Peyer's patch (tissue), 4 donors: ENCODE data around the gene C17orf50. TPM values are rescaled to one million over a fixed set of nuclear protein-coding genes. Genes with fewer than 3 reads are reported as not detected.

Experiments used
- DNase-seq, 3 donors: peaks; one replicate each; pipeline ENCODE4 v3.0.0-alpha.2; 2017 to 2019
- H3K27ac ChIP-seq, 4 donors: fragments of 200-600 bp; sonication (generic); one replicate each; pipeline ENCODE4 v1.5.1; 2016 to 2019
- H3K27me3 ChIP-seq, 2 donors: fragments of 200-600 bp; sonication (generic); one replicate each; pipeline ENCODE4 v1.5.1; 2019
- H3K36me3 ChIP-seq, 3 donors: fragments of 200-600 bp; sonication (generic); one replicate each; pipeline ENCODE4 v1.5.1; 2016 to 2019
- H3K4me1 ChIP-seq, 4 donors: fragments of 200-600 bp; sonication (generic); one replicate each; pipeline ENCODE4 v1.5.1; 2016 to 2019
- H3K4me3 ChIP-seq, 4 donors: fragments of 200-600 bp; sonication (generic); 1 replicate in 3 of 4; 2 replicates in 1 of 4; pipeline ENCODE4 v1.5.1; 2016 to 2019; ENCODE audit warnings: mild to moderate bottlenecking in 1 of 4
- H3K9me3 ChIP-seq, 4 donors: fragments of 200-600 bp; sonication (generic); one replicate each; pipeline ENCODE4 v1.5.1; 2016 to 2019; ENCODE audit warnings: mild to moderate bottlenecking in 1 of 4
- POLR2A ChIP-seq, 2 donors: fragments of 450-650 bp; IDR thresholded peaks; one replicate each; pipeline ENCODE4 v1.5.1; 2017; ENCODE audit warnings: antibody characterized with exemption in 2 of 2, mild to moderate bottlenecking in 2 of 2, moderate library complexity in 2 of 2
- total RNA-seq, 4 donors: library from RNA; depleted of rRNA; stranded (reverse); fragments of >200 nt; gene quantifications; one replicate each; pipeline ENCODE4 v1.1.0, GENCODE V29; 2016
- TF ChIP-seq, protein P1 (sequence below), 6 experiments: fragments of 450-650 bp in 4 of 6; fragments of 200-600 bp in 2 of 6; sonication (generic) in 1 of 6; IDR thresholded peaks; one replicate each; pipeline ENCODE4 v1.5.1; 2017 to 2019; ENCODE audit warnings: antibody characterized with exemption in 6 of 6, mild to moderate bottlenecking in 3 of 6, moderate library complexity in 1 of 6

C17orf50 gene
- total RNA-seq: not detected

- no peaks in the 10 kb centered on the region for H3K27me3 ChIP-seq
- H3K27ac ChIP-seq: no peak within 1 kb of the TSS
- no peaks in the 10 kb centered on the region for H3K9me3 ChIP-seq
- no peak within 1 kb of the TSS for H3K4me3 ChIP-seq
- TF ChIP-seq POLR2A (IDR thresholded peaks at IDR 0.05): no peak
- TF ChIP-seq, protein P1, sequence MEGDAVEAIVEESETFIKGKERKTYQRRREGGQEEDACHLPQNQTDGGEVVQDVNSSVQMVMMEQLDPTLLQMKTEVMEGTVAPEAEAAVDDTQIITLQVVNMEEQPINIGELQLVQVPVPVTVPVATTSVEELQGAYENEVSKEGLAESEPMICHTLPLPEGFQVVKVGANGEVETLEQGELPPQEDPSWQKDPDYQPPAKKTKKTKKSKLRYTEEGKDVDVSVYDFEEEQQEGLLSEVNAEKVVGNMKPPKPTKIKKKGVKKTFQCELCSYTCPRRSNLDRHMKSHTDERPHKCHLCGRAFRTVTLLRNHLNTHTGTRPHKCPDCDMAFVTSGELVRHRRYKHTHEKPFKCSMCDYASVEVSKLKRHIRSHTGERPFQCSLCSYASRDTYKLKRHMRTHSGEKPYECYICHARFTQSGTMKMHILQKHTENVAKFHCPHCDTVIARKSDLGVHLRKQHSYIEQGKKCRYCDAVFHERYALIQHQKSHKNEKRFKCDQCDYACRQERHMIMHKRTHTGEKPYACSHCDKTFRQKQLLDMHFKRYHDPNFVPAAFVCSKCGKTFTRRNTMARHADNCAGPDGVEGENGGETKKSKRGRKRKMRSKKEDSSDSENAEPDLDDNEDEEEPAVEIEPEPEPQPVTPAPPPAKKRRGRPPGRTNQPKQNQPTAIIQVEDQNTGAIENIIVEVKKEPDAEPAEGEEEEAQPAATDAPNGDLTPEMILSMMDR (IDR thresholded peaks at IDR 0.05): no peak
- H3K36me3 ChIP-seq: no peaks in the 10 kb centered on the region
- DNase-seq: no peak
- peaks cover 0 to 19% (median 1%) of the 10 kb centered on the region in 4 donors for H3K4me1 ChIP-seq
These were observed at the start of gene C17orf50 for GRCh38 chr17:35760587-35760986. TSS of gene C17orf50 (plus strand) at chr17:35760887. CDS start at chr17:35760942, 55 bp downstream.

DNA sequence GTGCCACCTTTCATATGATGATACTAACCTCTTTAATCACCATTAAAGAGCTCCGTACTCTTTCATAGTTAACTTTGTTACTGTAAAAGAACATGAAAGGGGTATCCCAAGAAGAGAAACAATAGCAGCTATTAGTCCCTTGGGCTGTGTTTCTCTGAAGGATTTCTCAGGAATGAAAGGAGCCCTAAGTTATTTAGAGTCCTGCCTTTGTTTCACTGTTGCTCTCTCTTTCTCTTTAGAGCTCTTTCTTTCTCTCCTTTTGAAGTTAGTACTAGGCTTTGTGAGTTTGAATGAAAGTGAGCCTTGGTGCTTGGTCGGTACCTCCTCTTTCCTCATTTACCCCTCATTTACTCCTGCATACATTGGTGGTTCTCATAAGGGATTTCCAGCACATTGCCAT lies 49.7 kb upstream of the C17orf50 start:
- TF ChIP-seq, protein P1 (IDR thresholded peaks at IDR 0.05): no peak
- no peak for TF ChIP-seq POLR2A (IDR thresholded peaks at IDR 0.05)
- no peaks in the 10 kb centered on the region for H3K27me3 ChIP-seq
- no peak overlapping the region for H3K27ac ChIP-seq
- no peaks in the 10 kb centered on the region for H3K9me3 ChIP-seq
- H3K4me1 ChIP-seq: no peaks in the 10 kb centered on the region
- no peak overlapping the region for H3K4me3 ChIP-seq
- DNase-seq: no peak
- H3K36me3 ChIP-seq: peaks cover 0 to 39% (median 0%) of the 10 kb centered on the region in 3 donors

DNA sequence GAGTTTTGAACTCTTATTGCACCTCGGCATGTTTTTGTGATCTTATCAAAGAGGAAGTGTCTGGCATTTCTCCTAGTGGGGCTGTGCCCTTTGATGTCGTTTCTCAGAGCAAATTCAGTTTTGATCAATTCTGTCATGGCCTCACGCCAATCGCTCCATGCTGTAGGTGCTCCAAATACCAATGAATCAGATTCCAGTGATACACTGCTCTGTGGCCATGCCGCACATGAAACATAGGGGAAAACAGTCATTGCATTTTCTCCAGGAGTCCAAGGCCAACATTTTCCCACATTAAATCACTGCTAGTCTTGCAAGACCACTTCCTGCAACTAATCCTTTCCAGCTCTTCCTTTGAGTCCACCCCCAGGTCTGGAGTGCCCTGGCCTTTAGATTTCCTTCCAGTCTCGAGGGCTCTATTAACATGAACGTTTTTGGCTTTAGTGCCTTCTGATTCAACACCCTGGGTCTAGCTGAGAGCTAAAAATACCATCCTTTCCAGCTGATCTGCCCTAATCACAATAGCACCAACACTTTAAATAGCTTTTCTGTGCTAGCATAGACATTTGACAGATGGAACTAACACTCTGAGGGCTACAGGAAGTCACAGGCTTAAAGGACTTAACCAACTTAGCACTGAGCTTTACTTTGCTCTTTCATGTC lies 47.5 kb upstream of the C17orf50 start:
- Histone ChIP-seq H3K4me3 (no peak overlapping the region), H3K36me3 (peaks cover 0 to 56% (median 0%) of the 10 kb centered on the region in 3 donors), H3K4me1 (no peaks in the 10 kb centered on the region), H3K27ac (no peak overlapping the region), H3K9me3 (no peaks in the 10 kb centered on the region), H3K27me3 (no peaks in the 10 kb centered on the region)
- DNase-seq: no peak
- TF ChIP-seq, protein P1 (IDR thresholded peaks at IDR 0.05): no peak
- TF ChIP-seq POLR2A (IDR thresholded peaks at IDR 0.05): no peak

DNA sequence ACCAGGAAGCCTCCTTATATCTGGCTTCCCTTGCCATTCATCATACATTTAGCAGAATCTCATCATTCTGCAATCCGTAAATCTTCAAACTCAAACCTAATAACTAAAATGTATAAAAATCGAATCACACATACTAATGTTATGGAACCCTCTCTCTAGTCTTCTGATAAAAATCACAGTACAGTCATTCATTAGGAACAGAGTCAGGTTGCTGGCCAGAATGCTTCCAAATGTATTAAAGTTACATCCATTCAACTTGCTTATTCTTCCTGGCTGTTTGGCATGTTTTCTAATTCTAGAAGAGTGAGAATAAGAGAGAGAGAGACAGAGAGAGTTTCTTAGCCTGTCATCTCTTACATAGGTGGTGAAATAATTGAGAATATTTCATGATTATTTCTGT lies 45.7 kb upstream of the C17orf50 start:
- H3K27me3 ChIP-seq: no peaks in the 10 kb centered on the region
- H3K4me1 ChIP-seq: no peaks in the 10 kb centered on the region
- no peak for DNase-seq
- H3K9me3 ChIP-seq: no peaks in the 10 kb centered on the region
- H3K27ac ChIP-seq: no peak overlapping the region
- H3K36me3 ChIP-seq: peaks cover 0 to 62% (median 0%) of the 10 kb centered on the region in 3 donors
- TF ChIP-seq, protein P1 (IDR thresholded peaks at IDR 0.05): no peak
- no peak for TF ChIP-seq POLR2A (IDR thresholded peaks at IDR 0.05)
- H3K4me3 ChIP-seq: no peak overlapping the region

DNA sequence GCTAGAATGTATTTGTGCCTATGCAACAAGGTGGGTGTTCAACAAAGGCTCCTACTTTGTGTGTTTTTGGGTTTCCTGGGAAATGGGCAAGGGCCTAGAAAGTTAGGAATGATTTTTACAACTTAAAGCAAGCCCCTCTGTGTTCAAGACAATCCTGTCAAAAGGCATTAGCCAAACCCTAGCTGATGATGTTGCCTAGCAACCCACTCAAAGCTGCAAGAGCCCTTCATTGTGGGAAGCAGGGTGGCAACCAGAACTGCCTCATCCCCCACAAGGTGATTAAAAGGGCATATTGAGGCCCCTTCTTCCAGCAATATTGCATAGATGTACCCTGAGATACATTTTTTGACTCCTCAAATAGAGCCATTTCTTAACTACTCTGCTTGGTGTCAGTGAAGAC lies 45.3 kb upstream of the C17orf50 start:
- no peak overlapping the region for H3K4me3 ChIP-seq
- H3K27me3 ChIP-seq: no peaks in the 10 kb centered on the region
- H3K4me1 ChIP-seq: no peaks in the 10 kb centered on the region
- DNase-seq: no peak
- H3K27ac ChIP-seq: no peak overlapping the region
- H3K36me3 ChIP-seq: peaks cover 0 to 60% (median 0%) of the 10 kb centered on the region in 3 donors
- H3K9me3 ChIP-seq: no peaks in the 10 kb centered on the region
- TF ChIP-seq, protein P1 (IDR thresholded peaks at IDR 0.05): no peak
- TF ChIP-seq POLR2A (IDR thresholded peaks at IDR 0.05): no peak
